ENCODE results near the gene SNRK.

The SNRK gene

DNA sequence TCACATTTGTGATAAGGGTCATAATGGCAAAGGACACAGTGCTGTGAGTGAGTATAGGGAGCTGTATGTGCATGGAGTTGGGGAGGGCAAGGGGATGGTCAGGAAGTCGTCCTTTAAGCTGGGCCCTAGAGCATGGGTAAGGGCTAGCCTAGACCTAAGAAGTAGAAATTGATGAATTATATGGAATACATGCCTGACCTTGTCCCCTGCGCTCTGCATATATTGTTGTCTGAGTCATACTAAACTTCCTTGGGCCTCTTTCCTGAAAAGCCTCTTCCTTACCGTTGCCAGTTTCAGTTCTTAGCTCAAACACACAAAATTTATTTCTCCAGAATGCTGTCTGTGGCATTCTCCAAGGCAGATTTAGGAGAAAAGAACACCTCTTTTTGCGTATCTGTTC is 4.6 kb downstream of the SNRK start:
- no peak for TF ChIP-seq POLR2AphosphoS5 (IDR thresholded peaks at IDR 0.05; ENCODE audit: low read depth, low read length)
- no peak for TF ChIP-seq REST (IDR thresholded peaks at IDR 0.05; ENCODE audit: insufficient read depth in 1 of 2, low read depth in 2 of 2, low read length in 2 of 2)
- no peak for TF ChIP-seq SIN3A (IDR thresholded peaks at IDR 0.05; ENCODE audit: borderline replicate concordance, insufficient read depth, low read length)
- TF ChIP-seq TAF1 (IDR thresholded peaks at IDR 0.05; ENCODE audit: borderline replicate concordance, insufficient read depth, low read length), result no peak
- no peak for TF ChIP-seq FOXP2 (optimal IDR thresholded peaks at IDR 0.05; ENCODE audit: borderline replicate concordance, extremely low read depth, extremely low read length, insufficient read depth)

DNA sequence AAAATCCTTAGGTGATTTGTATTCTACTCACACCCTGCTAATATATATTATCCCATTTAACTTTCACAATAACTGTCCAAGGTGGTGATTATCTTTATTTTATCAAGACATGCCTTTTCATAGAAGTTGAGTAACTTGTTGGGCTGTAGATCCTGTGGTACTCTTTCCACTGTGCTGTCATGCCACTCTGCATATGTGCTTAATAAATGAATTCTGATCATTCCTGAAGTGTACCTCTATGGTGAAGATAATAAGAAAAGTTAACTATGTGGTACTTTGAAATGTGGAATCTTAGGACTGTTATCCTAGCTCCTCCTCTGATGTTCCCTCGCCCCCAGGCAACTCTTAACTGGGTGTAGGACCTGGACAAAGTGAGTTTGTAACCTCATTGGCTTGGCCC is 5.2 kb downstream of the SNRK start:
- TF ChIP-seq POLR2AphosphoS5 (IDR thresholded peaks at IDR 0.05; ENCODE audit: low read depth, low read length), result no peak

DNA sequence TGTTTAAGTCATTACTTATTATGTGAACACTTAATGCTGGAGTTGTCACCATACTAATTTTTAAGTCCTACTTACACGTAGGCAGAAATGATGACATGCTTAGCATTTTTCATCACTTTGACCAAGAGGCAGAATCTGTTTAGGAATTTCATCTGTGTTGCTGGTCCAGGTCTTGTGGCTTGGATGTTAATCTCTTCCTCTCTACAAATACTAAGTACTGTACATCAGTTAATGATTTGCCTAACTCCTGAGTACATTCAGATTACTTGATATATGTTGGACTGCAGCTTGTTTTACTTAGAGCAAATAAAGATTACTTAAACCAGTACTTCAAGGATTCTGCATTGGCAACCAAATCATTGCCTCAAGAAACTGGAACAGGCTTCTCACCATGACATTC is 8.6 kb downstream of the SNRK start:
- TF ChIP-seq REST (IDR thresholded peaks at IDR 0.05; ENCODE audit: insufficient read depth in 1 of 2, low read depth in 2 of 2, low read length in 2 of 2) (no peak), FOXP2 (optimal IDR thresholded peaks at IDR 0.05; ENCODE audit: borderline replicate concordance, extremely low read depth, extremely low read length, insufficient read depth) (no peak), SIN3A (IDR thresholded peaks at IDR 0.05; ENCODE audit: borderline replicate concordance, insufficient read depth, low read length) (no peak), TAF1 (IDR thresholded peaks at IDR 0.05; ENCODE audit: borderline replicate concordance, insufficient read depth, low read length) (no peak), POLR2AphosphoS5 (IDR thresholded peaks at IDR 0.05; ENCODE audit: low read depth, low read length) (no peak)

DNA sequence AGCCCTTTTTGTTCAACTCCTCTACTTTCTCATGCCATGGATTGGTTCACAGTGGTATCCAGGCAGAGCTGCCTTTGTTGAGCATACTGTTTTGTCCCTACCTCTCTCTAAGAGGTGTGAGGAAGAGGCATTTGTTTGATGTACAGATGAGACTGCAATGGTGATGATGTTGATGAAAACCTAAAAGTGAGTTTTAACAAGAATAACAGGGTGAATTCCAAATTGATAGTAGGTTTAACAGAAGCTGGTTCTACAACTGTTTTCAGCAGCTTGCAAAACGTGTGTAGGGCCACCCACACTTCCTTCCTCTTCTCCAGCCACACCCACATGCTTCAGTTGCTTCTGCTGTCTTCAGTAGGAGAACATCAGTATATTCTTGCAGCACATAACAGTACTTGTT is 10.2 kb downstream of the SNRK start:
- TF ChIP-seq FOXP2 (optimal IDR thresholded peaks at IDR 0.05; ENCODE audit: borderline replicate concordance, extremely low read depth, extremely low read length, insufficient read depth) (no peak), TAF1 (IDR thresholded peaks at IDR 0.05; ENCODE audit: borderline replicate concordance, insufficient read depth, low read length) (no peak), POLR2AphosphoS5 (IDR thresholded peaks at IDR 0.05; ENCODE audit: low read depth, low read length) (no peak), REST (IDR thresholded peaks at IDR 0.05; ENCODE audit: insufficient read depth in 1 of 2, low read depth in 2 of 2, low read length in 2 of 2) (no peak), SIN3A (IDR thresholded peaks at IDR 0.05; ENCODE audit: borderline replicate concordance, insufficient read depth, low read length) (no peak)

- TF ChIP-seq FOXP2 (optimal IDR thresholded peaks at IDR 0.05; ENCODE audit: borderline replicate concordance, extremely low read depth, extremely low read length, insufficient read depth), result no peak
Measured at GRCh38 chr3:43298292-43298691, 12.0 kb downstream of the SNRK start.

- TF ChIP-seq FOXP2 (optimal IDR thresholded peaks at IDR 0.05; ENCODE audit: borderline replicate concordance, extremely low read depth, extremely low read length, insufficient read depth) (no peak), SIN3A (IDR thresholded peaks at IDR 0.05; ENCODE audit: borderline replicate concordance, insufficient read depth, low read length) (no peak), REST (IDR thresholded peaks at IDR 0.05; ENCODE audit: insufficient read depth in 1 of 2, low read depth in 2 of 2, low read length in 2 of 2) (no peak), TAF1 (IDR thresholded peaks at IDR 0.05; ENCODE audit: borderline replicate concordance, insufficient read depth, low read length) (no peak), POLR2AphosphoS5 (IDR thresholded peaks at IDR 0.05; ENCODE audit: low read depth, low read length) (no peak)
Measured at GRCh38 chr3:43298761-43299160, 12.4 kb downstream of the SNRK start.

Measured in PFSK-1 (cell line).